HFFc6 (cell line): Measurements from ENCODE around the gene ADSS2. TPM values are rescaled to one million over a fixed set of nuclear protein-coding genes. Genes with fewer than 3 reads are reported as not detected.
A peak's percentile ranks its signal among the peaks of the same experiment; 100 is the strongest.

Source experiments
- DNase-seq: peaks from one replicate; pipeline ENCODE4 v3.0.0-alpha.2; 2018
- H3K27ac Mint-ChIP-seq: 2 replicates; pipeline ENCODE4 v1.8.0; 2020; ENCODE audit warnings: mild to moderate bottlenecking, mixed read lengths
- H3K27me3 Mint-ChIP-seq: 2 replicates; pipeline ENCODE4 v1.8.0; 2021; ENCODE audit warnings: mild to moderate bottlenecking, moderate library complexity, mixed read lengths; ENCODE audit not compliant: insufficient read depth
- H3K36me3 Mint-ChIP-seq: 2 replicates; pipeline ENCODE4 v1.8.0; 2021; ENCODE audit warnings: low read depth, mixed read lengths
- H3K4me1 Mint-ChIP-seq: 2 replicates; pipeline ENCODE4 v1.8.0; 2020; ENCODE audit warnings: low read depth, mixed read lengths
- H3K4me3 Mint-ChIP-seq: 2 replicates; pipeline ENCODE4 v1.8.0; 2020; ENCODE audit warnings: mild to moderate bottlenecking, moderate library complexity, mixed read lengths
- H3K9me3 Mint-ChIP-seq: 2 replicates; pipeline ENCODE4 v1.8.0; 2020; ENCODE audit warnings: mild to moderate bottlenecking, mixed read lengths
- total RNA-seq, 6 experiments: library from RNA; stranded (reverse); fragmentation: NEBNext Ultra II Directional; extraction: Animal tissue kit (Norgen Biotek cat#: 25700); gene quantifications; 2 replicates in 1 of 6; 3 replicates in 5 of 6; pipeline ENCODE4 v1.2.3, GENCODE V29; 2021
- TF ChIP-seq, protein P1 (sequence below): fragments of 200-600 bp; sonication (generic); IDR thresholded peaks from 2 replicates; pipeline ENCODE4 v1.5.0; 2021; ENCODE audit warnings: antibody characterized with exemption, mild to moderate bottlenecking

ADSS2 gene
- total RNA-seq, 6 experiments from 2014 or later: 38.6 to 45.0 (median 41.1) TPM

DNA sequence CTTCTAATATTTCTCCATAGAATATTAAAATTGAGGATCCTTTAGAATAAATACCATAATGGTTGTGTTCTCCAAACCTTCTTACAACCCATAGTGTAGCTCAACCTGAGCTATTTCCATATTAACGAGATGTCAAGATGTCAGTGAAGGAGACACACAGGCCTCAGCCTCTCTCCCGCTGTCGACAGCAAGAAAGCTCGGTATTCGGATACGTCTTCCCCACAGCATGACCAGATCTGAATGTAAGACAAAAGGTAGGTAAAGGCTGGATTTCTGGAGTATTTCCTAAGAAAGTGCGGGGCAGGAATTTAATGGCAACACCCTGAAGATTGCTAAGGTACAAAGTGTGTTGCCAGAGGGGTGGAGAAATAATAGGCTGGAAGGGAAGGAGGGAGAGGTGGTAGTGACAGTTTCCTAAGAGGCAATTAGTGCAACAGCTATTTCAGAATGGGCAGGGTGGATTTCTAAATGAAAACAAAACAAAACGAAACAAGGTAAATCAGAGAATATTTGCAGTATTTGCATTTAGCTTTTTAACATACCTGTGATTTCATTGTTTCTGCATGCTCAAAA lies 1.7 kb downstream of the ADSS2 start:
- H3K9me3 Mint-ChIP-seq: no peaks in the 10 kb centered on the region
- peaks cover 76% of the 10 kb centered on the region for H3K4me1 Mint-ChIP-seq
- H3K27me3 Mint-ChIP-seq: no peaks in the 10 kb centered on the region
- H3K27ac Mint-ChIP-seq: peak overlapping the region; percentile 92
- DNase-seq: no peak
- peaks cover 23% of the 10 kb centered on the region for H3K36me3 Mint-ChIP-seq
- TF ChIP-seq, protein P1, sequence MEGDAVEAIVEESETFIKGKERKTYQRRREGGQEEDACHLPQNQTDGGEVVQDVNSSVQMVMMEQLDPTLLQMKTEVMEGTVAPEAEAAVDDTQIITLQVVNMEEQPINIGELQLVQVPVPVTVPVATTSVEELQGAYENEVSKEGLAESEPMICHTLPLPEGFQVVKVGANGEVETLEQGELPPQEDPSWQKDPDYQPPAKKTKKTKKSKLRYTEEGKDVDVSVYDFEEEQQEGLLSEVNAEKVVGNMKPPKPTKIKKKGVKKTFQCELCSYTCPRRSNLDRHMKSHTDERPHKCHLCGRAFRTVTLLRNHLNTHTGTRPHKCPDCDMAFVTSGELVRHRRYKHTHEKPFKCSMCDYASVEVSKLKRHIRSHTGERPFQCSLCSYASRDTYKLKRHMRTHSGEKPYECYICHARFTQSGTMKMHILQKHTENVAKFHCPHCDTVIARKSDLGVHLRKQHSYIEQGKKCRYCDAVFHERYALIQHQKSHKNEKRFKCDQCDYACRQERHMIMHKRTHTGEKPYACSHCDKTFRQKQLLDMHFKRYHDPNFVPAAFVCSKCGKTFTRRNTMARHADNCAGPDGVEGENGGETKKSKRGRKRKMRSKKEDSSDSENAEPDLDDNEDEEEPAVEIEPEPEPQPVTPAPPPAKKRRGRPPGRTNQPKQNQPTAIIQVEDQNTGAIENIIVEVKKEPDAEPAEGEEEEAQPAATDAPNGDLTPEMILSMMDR: no peak
- peak overlapping the region; percentile 93 for H3K4me3 Mint-ChIP-seq

DNA sequence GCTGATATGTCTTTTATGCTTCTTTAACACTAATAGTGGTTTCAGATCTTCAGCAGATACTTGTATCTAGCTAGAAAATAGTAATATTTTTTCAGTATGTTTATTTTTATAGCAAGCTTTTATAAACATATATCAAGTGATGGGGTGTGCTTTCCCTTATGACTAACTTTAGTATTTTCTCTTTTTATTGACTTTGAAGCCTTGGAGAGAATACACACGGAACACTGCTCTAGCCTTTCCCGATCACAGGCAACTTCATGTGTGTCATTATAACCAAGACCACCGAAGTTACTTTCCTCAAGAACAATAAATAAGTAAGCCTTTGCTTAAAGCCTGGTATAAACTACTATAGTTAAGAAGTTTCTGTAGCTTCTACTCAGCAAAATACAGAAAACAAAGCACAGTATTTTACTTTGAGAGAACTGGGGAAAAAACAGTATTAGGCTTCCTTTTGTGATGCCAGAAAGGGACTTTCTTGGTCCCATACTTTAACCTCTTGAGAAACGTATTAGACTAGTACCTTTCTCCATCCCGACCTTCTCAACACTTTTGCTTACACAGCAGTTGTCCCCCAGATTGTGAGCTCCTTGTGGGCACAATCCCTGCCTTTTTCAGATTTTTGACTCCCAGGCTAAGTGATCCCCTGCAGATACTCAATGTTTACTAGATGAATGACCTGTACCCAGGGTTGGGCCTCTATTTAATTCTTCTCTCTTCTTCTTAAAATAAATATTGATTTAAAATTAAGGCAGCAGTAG lies 3.3 kb downstream of the ADSS2 start:
- Mint-ChIP-seq H3K36me3 (peaks cover 27% of the 10 kb centered on the region), H3K4me1 (peaks cover 69% of the 10 kb centered on the region), H3K27ac (peak overlapping the region; percentile 61), H3K9me3 (no peaks in the 10 kb centered on the region), H3K4me3 (peak overlapping the region; percentile 67), H3K27me3 (no peaks in the 10 kb centered on the region)
- no peak for DNase-seq
- TF ChIP-seq, protein P1: no peak

DNA sequence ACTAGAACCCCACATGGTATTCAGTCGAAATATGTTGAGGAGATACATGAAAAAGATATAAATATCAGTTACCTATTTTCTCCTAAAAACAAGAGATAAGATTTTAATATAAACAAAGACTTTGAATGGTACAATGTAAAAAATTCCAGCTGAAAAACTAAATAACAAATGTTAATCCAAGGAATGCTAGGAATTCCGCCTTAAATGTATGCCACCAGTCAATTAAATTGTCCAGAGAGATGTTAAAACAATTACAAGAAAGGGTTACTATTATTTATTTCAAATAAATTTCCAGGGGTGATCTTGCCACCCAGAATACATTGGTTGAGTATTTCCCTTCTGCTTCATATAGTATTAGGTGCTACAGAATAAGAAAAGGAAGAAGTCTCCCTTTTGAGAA lies 4.2 kb downstream of the ADSS2 start:
- Mint-ChIP-seq H3K4me3 (peak overlapping the region; percentile 7; the same call in 1 of the 2 replicates), H3K9me3 (no peaks in the 10 kb centered on the region), H3K4me1 (peaks cover 69% of the 10 kb centered on the region), H3K27me3 (no peaks in the 10 kb centered on the region), H3K27ac (peak overlapping the region; percentile 1; the same call in 1 of the 2 replicates), H3K36me3 (peaks cover 27% of the 10 kb centered on the region)
- TF ChIP-seq, protein P1: no peak
- no peak for DNase-seq

DNA sequence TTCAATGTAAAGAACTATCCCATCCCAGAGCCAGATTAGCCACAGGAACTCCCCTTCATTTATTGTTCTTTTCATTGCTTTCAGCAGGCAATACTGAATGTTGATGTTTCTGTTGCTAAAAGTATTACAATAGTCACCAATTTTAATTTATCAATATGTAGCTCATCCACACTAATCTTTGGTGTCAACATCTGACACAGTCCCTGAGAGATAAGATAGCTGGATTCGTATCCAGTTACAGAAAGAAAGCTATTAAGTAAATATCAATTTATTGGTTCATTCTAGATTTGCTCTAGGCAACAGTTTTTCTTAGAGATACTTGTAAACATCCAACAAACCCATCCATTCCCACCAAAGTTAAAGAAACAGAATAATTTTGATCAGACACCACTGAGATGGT lies 4.7 kb downstream of the ADSS2 start:
- Mint-ChIP-seq H3K27me3 (no peaks in the 10 kb centered on the region), H3K27ac (0 out of 2 replicates have a peak overlapping the region, but pooled peaks have one; percentile 1), H3K4me3 (no peak overlapping the region), H3K9me3 (no peaks in the 10 kb centered on the region), H3K4me1 (peaks cover 63% of the 10 kb centered on the region), H3K36me3 (peaks cover 27% of the 10 kb centered on the region)
- no peak for DNase-seq
- TF ChIP-seq, protein P1: no peak

DNA sequence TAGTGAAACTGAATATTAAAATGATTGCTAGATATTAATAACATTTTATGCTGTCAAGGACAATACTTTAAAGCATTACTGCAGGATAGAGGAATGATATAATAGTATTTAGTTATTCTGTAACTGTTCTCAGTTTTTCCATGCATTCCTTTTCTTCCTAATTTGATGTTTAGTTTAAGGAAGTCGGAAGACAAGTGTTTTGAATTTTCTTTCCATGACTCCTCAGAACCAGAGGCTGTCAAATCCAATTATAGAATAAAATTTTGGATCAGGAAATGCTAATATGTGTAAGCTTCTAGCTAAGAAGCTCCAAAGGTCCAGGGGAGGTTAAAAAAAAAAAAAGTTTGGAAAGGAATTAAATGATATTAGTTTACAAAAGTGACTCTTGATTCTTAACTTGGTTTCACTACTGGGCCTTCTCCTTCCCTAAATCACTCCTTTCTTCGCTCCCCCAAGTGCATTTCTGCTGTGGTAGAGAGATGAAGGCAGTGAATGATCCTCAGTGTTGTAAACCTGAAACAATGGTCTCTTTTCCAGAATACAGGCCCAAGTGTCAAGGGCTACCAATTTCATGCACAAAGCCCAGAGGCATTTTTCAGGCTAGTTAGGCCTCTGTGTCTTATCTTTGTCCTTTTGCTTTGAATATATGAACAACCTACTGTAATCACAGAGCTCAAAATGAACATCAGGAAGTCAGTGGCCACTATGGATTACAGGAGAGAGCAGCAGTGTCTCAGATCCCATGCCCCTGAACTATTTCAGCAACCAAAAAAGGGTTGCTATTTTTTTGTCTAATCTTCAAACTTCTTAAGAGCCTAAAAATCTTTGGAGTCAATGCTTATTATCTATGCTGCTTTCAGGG lies 6.2 kb downstream of the ADSS2 start:
- H3K4me3 Mint-ChIP-seq: peak overlapping the region; percentile 69
- H3K4me1 Mint-ChIP-seq: peaks cover 60% of the 10 kb centered on the region
- TF ChIP-seq, protein P1: no peak
- H3K9me3 Mint-ChIP-seq: no peaks in the 10 kb centered on the region
- H3K27me3 Mint-ChIP-seq: no peaks in the 10 kb centered on the region
- DNase-seq: peak; percentile 22
- H3K36me3 Mint-ChIP-seq: peaks cover 24% of the 10 kb centered on the region
- peak overlapping the region; percentile 89 for H3K27ac Mint-ChIP-seq
